ENCODE measurements around the gene ASB6.
"Not testable (repeated sequence)": the region's sequence is repeated elsewhere in the genome, so short reads cannot be mapped to it uniquely, and the experiment has no call there.

The ASB6 gene

DNA sequence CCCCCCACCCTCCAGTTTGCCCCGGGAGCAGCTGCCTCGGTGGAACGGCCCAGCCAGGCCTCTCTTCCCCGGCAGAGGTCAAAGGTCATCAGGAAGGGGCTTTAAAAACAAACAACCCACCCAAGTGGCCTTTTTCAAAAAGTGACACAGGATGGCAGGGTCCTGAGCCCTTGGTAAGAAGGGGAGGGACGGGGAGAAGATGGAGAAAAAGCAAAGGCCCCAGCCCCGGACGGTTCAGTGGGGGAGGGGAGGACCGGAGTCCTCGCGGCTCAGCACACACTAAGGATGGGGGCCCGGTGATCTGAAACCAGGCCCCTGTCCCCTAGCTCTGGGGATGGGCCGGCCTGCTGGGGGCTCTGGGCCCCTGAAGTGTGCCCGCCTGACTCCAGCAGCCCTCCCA is 24.6 kb upstream of the ASB6 start:
- ATAC-seq = no peak
- DNase-seq = no peak

DNA sequence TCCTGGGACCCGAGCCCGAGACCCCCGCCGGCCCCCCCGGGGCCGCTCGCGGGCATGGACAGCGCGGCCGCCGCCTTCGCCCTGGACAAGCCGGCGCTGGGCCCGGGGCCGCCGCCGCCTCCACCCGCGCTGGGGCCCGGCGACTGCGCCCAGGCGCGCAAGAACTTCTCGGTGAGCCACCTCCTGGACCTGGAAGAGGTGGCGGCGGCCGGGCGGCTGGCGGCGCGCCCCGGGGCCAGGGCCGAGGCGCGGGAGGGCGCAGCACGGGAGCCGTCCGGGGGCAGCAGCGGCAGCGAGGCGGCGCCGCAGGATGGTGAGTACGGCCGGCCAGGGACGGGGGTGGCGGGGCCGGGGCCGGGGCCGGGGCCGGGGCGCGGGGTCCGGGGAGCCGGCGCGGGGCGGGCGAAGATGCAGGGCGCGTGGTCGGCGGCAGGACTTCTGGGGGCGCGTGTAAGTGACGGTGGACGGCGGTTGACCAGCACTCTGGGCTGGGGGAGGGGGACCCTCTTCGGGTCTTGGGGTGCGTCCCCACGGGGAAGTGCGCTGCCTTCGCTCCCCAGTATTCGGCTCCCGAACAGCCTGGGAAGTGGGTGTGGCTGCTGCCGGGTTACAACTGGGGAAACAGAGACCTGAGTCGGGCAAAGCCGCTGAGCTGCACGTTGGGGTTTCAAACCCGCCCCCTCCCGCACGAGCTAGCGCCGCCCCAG is 24.0 kb upstream of the ASB6 start:
- ATAC-seq (peak; percentile 38), DNase-seq (no peak)

DNA sequence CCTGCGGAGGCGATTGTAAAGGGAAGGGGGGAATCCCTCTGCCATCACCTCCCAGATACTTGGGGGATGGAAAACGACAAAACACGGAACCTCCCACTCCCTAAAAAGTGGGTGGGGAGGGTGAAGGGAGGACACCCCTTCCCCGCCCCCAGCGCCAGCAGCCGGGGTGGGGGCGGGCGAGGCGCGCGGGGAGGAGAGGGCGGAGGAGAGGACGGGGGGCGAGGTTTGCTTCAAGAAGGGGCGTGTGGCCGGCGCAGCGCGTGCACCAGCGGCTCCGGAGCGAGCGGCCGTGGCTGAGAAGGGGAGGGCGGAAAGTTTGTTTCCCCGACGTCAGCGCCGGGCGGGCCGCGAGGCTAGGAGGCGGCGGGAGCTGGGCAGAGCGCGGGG is 23.4 kb upstream of the ASB6 start, which contains the start of gene PRRX2:
PRRX2 (plus strand) TSS at position 259 of the 387 bp plus-strand sequence. CDS start 221 bp downstream, outside the sequence.
- ATAC-seq (peak; percentile 60), DNase-seq (peak; percentile 63)

DNA sequence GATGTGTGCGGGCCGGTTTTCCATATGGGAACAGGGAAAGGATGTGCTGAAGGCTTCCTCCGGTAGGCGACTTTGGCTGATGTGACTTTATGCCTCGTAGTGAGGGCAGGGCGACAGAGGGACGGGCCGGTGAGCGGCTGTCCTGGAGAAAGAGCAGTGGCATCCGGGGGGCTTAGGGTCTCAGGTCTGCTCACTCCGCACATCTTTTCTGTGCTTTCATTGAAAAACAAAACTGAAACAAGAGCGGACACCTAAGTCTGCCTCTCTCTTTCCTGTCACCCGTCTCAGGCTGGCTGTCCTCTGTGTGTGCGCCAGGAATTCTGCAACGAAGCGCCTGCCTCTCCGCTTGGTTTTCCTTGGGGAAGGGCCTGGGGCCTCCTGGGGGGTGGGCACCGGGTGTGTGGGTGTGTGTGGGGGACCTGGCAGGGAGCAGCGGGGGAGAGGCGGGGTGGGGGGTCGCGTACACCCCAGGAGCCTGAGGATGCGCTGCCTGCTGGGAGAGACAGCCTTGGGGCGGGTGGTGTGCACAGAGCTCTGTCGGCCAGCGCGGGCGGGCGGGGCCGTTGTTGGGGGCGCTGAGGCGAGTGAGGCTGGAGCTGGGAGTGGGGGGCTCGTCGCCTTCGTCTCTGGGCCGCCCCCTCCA is 22.9 kb upstream of the ASB6 start:
- DNase-seq (no peak), ATAC-seq (no peak)

DNA sequence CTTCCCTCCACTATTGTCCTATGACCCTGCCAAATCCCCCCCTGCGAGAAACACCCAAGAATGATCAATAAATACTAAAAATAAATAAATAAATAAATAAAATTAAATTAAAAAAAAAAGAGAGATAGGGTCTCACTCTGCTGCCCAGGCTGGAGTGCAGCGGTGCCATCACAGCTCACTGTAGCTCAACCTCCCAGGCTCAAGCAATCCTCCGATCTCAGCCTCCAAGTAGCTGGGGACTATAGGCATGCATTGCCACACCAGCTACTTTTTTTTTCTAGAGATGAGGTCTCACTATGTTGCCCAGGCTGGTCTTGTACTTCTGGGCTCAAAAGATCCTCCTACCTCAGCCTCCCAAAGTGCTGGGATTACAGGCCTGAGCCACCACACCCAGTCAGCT is 20.3 kb upstream of the ASB6 start:
- not testable (repeated sequence) for ATAC-seq

DNA sequence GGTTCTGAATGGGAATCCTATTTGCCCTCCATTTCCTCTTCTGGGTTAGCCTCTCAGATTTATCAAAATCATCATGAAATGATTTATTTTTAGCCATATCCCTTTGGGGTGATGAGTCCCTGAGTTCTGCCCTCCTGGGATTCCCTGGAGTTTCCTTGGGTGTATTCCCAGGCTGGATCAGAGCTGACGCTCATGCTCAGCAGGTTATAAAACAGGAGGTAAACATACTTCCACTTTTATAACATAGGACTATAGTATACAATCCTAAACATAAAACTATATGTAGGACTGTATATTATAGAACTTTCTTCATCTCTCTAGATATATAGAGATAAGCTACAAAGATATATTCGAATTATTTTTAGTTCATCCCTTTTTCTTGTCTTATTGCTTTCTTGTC is 19.1 kb upstream of the ASB6 start:
- no peak for ATAC-seq
- no peak for DNase-seq

More for the DNA sequence above, 20.3 kb upstream of the ASB6 start:
- DNase-seq = not testable (repeated sequence)

DNA sequence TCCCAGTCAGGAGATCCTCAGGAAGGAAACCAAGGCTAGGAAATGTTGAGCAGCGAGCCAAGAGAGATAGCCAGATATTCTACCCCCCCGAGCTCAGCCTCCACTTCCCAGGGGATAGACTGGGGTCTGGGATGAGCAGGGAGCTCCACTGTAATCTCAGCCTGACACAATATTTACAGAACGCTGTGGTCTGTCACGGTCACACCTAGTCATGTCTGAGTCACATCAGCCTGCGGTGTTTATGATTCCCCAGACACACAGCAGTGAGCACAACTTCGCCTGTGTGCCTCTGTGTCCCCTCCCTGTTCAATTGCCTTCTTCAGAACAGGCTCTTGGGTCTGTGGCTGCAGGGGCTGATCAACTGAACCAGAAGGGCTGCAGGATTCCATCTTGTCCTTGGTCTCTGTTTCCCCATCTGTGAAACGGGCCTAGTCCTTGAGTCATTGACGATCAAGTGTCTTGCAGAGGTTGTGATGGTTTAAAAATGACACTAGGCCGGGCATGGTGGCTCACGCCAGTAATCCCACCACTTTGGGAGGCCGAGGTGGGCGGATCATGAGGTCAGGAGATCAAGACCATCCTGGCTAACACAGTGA is 14.9 kb upstream of the ASB6 start:
- no peak for DNase-seq
- no peak for ATAC-seq

DNA sequence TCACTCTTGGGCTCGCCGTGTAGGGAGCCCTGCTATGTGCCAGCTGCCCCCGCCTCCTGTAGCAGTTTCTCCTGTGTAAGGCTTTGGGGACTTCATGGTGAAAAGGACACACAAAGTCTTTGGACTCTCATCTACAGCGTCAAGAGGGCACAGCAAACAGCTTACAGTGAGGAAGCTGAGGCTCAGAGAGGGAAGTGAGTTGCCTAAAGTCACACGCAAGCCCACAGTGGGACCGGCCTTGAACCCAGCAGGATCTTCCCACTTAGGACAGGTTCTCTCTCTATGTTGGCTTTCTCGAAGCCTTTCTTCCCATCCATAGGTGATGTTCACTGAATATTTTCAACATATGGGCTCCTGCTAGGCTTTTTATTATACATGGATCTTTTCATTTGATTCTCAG is 13.7 kb upstream of the ASB6 start:
- no peak for DNase-seq
- no peak for ATAC-seq

DNA sequence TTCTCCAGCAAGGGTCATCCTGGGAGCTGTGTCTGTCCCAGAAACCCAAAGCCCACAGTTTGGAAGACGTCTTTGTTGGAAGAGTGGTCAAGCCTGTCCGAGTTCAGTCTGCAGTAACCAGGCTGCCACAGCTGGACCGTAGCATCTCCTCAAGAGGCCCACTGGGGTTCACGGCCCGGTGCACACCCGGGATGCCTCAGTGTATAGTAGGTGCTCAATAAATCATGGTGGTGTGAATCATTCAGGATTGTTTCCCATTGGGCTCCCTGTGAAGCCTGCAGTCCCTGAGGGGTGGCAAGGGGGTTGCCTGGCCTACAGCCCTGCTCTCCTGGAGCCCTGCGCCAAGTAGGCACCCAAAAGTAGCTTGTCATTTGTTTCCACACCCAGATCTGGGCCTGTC is 13.2 kb upstream of the ASB6 start:
- no peak for ATAC-seq
- no peak for DNase-seq

DNA sequence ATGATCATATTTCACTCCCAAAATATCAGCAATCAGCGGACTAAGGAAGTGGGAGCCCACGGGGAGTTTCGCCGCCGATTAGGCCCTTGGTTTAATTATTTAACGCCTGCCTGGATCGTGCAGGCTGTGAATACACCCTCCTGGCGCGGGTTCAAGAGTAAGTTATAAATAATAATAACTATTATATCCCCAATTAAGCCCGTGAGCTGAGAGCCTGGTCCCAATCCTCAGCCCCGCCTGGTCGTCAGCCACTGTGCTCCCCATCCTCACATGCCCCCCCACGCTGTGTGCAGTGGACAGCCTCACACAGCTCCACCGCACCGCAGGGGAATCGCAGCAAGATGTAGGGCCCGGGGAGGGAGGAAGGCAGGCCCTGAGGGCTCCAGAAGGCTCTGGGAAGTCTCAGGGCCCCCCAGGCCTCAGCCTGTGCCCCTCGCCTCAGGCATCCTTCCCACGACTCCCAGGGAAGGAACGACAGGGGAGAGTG is 12.6 kb upstream of the ASB6 start:
- no peak for DNase-seq
- ATAC-seq = no peak

DNA sequence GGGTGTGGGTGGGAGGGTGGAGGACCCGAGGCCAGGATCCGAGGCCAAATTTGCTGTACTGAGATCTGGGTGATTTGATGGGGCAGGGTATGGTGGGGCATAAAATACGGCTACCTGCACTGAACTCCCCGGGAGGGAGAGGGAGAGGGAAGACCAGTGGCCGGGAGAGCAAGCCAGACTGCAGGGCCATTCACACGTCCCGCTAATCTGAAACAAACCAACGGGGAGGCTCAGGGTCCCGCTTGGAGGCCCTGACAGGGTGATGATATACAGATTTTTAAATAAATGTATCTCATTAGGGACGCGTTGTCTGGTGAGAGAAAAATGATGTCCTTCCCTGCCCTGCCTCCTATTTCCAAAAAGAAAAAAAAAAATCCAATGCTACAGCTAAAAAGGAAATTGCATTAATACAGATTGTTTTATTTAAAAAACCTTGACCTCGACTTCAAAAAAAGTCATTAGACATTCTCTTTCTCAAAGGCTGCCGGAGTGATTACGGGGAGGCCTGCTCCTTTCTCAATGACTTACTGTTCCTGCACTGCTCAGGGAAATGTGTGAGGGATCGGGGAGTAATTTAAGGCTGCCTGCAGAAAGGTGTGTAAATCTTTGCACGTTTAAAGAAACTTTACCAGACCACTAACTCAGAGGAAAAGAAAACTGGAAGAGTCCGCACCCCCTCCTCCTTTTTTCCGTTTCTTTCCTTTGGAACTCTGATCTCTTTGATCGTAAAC is 12.0 kb upstream of the ASB6 start:
- ATAC-seq (no peak), DNase-seq (no peak)

DNA sequence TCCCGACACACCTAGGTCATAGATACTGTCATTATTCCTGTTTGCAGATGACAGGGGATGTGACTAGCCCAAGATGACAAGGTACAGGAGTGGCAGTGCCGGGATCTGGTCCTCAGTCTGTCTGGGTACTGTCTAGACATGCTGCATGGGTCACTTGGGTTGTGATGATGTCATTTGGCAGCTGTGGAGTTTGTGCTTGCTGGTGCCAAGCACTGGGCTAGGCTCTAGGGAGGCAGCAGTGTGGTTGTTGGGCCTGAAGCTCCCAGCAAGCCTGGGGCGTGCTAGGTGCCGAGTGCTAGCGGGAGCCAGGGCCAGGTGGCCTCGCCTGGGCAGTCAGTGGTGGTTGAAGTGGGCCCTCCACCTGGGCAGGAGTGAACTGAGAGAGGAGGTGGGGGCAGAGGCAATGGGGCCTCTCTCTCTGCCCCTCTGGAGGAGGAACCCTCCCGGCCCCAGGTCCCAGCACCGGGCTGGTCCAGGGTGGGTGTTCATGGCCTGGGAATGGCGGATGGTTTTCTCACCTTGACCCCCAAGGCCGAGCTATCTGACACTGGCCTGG is 8.8 kb upstream of the ASB6 start:
- DNase-seq = no peak
- no peak for ATAC-seq

DNA sequence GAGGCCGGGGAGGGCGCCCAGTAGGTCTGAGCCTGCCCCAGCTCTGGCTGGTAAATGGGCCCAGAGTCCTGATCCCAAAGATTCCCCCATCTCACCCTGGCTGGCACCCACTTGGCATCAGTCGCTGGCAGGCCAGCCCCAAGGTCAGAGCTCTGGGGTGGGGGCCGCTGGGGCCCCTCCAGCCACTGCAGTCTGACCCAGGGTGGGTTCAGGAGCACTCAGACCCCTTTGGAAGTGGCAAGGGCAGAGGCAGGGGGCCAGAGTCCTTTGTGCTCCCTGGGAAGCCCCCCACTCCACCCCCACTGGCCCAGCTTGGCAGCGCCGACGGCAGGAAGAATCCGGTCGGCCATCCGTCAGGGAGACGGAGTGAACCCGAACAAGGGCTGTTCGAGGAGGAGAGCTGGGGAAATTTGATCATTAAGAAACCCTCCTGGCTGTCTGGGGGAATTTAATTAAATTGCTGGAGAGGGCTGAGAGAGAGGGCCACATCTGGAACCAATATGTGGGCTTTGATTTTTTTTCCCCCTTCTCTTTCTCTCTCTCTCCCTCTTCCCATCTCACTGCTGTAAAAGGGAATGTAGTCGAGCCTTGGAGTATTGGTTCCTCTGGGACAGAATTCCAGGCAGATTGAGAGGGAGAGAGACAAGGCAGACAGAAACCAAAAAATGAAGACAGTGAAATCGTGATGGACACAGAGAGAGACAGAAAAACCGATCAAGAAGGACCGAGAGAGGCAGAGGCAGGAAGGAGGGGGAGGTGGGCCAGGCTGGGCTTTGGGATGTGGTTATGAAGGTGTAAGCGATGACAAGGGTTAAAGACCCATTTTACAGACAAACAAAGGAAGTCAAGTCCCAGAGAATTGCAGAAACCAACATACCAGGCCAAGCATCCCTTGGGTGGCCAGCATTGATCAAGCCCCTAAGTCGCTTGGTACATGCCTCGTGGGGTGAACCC is 8.1 kb upstream of the ASB6 start:
- ATAC-seq (no peak), DNase-seq (no peak)

DNA sequence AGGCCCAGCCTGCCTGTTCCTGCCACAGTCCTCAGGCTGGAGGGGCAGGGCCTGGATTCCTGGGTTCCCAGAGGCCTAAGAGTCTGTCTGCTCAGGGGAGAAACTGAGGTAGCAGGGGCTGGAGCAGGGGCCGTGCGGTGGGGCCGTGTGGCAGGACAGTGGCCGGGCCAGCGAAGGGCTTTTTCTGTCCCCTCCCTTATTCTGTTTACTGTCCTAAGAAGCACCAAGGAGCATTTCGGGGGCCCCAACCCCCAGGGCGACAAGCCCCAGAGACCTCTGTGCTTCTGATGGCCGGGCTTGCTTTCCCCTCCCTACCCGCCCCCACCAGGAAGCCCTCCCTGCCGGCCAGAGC is 6.8 kb upstream of the ASB6 start:
- ATAC-seq (no peak), DNase-seq (no peak)

DNA sequence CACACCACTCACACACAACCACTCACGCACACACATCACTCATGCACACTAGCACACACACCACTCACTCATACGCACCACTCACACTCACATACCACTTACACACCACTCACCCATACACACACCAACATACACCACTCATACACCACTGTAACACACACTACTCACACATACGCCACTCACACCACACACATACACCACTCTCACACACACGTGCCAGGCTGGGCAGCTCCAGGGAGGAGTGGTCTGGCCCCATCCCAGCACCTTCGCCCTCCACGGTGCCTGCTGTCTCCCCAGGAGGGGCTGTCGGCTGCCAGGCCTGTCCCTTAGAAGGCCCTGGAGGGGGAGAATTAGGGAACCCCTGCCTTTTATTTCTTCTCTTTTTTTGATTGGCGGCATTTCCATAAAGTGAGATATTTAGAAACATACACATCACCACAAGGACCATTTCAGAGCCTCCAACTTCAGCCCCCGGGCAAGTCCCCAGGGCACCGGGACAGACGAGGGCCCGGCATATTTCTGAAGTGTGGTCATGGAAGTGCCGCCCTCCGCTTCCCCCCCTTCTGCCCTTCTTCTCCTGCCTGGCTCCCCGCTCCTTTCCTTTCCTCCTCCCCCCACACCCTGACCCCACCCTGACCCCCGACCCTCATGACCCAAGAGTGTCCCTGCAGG is 6.3 kb upstream of the ASB6 start:
- no peak for ATAC-seq
- DNase-seq = no peak

DNA sequence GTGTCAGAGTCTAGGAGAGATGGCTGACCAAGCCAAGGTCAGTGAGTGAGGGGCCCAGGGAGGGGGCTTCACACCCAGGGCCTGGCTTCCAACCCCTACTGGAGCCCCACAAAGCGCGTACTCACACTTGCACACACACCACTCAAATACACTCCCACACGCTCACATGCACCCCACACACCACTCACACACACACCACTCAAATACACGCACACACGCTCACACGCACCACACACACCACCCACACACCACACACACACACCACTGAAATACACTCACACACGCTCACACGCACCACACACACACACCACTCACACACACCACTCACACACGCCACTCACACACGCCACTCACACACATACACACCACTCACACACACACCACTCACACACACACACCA is 5.7 kb upstream of the ASB6 start:
- ATAC-seq (no peak), DNase-seq (no peak)

DNA sequence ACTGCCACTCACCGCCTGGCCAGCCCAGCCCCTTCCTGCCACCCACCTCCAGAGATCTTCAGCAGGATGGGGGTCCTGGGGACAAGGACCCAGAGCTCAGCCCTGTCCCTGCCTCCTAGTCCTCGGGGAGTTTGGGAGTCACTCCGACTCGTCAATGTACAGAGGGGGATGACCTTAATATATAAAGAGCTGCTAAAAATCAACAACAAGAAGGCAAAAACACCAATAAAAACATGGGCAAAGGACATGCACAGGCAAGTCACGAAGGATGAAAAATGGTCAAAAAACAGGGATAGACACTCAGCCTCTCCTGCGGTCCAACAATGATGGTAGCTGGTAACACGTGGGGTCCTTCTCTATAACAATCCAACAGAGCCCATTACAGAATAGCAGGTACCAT is 4.7 kb upstream of the ASB6 start:
- DNase-seq (no peak), ATAC-seq (no peak)

DNA sequence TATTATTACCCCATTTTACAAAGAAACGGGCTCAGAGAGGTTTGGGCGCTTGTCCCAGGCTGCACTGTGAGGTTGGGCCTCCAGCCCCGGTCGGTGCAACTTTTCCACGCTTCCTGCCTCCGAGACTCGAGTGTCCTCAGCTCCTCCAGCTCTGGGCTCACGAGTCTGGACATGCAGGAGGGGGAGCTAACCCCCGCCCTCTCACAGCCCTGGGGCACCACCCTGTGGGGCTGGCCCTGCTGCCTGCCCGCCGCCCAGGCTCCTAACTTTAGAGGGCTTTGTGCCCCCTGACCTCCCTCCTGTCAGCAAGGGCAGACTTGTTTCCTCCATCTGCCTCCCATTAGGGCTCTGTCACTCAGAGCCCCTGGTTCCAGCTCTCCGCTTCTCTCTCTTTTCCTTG is 4.3 kb upstream of the ASB6 start:
- no peak for ATAC-seq

DNA sequence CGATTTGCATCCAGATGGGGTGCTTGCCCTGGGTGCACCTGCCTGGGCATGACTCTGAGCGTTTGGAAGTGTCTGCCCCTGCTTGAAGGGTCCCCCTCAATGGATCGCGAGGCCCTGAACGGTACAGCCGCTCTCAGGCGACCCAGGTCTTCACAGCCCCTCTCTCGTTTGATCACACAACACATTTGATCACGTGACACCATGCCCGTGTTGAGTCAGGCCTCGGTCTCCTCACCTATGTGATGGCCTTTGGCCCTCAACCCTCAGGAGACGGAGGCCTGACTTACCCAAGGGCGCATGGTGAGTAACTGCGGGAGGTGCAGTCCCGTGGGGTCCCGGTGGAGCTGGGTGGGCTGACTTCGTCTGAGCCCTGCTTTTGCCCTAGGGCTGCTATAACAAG is 3.0 kb upstream of the ASB6 start:
- ATAC-seq (no peak), DNase-seq (no peak)

More for the DNA sequence above, 4.3 kb upstream of the ASB6 start:
- no peak for DNase-seq

DNA sequence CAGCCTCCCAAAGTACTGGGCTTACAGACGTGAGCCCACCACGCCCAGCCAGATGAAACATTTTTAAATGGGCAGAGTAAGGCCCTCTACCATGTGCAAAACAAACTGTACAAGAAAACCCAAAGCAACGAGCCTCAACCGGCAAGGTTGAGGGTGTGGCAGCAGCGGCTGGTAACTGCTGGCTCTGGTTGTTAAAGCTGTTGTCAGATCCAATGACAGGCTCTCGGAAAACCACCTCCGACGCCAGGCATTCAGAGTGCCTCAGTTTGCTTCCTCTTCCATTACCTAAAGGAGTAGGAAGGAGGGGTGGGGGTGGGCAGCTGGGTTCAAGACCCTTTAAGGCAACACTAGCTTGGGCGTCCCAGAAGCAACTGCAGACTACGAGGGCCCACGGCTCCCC is 2.4 kb upstream of the ASB6 start:
- DNase-seq (no peak), ATAC-seq (no peak)

DNA sequence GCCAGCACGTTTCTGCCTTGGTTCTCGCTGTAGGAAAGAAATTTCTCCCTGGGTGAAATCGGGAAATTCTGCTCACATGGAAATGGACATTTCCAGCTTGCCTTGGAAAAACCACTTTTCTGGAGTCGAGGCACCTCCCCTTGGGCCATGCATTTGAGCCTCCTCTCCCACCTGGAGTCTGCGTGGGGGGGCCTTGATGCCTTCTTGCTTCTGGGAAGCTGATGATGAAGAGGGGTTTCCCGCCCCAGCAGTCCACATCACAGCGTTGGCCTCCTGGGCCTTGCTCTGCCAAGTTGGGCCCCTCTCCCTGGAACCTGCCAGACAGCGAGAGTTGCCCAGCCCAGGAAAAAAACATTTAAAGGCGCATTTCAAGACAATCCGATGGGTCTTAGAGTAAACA is 1.8 kb upstream of the ASB6 start:
- DNase-seq = no peak
- no peak for ATAC-seq
